SW 1271 (cell line): ENCODE data around the gene AKT1.
"Not testable (repeated sequence)": the region's sequence is repeated elsewhere in the genome, so short reads cannot be mapped to it uniquely, and the experiment has no call there.

Source experiments
- DNase-seq, 2 experiments: peaks; one replicate each; lab custom pipeline; 2025; lab: John Stamatoyannopoulos, UW

AKT1 gene

DNA sequence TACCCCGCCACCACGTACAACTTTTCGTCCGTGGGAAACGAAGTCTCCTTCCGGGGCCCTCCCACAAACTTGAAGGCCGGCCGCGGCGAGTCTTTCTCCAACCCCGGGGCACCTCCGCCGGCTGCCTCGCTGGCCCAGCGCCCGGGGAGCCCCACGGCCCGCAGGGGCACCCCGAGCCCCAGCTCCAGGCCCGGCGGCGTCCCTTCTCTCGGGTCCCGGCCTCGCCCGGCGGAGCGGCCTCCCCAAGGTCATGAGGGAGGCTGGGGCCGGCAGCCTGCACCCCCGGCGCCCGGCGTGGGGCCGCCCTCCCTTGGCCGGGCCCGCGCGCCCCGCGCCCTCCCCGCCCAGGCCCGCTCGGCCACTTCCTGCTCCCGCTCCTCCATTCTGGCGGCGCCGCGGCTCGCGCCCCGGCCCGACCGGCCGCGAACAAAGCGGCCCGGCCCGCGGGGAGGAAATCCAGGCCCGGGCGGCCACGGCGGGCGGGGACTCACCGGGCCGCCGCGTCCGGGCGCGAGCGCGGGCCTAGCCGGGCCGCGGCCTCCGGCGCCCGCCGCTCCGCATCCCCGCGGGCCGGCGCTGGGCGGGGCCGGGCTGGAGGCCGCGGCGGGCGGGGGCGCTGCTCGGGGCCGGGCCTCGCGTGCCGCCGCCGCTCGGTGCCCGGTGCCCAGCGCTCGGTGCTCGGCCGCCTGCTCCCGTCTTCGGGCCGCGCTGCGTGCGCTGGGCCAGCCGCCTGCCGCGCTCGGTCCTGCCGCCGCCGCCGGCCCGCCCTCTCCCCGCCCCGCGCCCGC, at the start of gene AKT1:
Gene AKT1 (minus strand): TSS at position 756 of the 788 bp plus-strand sequence. CDS start 3,105 bp downstream, outside the sequence.
- no peak for DNase-seq

DNA sequence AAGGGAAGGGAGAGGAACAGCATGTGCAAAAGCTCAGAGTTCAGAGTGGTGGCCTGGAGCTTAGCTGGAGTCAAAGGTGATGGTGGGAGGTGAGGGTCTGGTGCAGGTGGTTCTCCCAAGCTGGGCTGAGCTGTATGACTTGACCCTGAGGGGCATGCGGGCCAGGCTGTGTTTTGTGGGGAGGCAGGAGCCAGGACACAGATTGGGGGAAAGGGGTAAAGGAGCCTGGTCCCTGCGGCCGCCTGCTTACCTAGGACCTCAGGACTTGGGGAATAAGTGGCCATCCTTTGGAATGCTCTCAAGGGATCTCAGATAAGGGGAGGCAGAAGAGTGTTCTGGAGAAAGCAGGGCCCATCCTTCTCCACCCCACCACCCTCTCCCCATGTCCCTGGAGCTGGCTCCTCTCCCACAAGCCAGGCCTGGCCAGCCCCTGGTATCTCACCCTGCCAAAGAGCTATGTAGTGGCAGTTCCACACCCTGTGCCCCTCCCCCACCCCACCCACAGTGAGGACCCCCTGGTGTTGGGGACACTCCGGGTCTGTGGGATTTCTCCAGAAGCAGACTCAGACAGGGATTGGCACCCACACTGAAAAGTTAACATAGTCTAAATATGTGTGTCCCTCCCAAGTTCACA, 49.6 kb upstream of the AKT1 start:
- no peak for DNase-seq

- DNase-seq: no peak
Measured at GRCh38 chr14:104844306-104845032, 48.9 kb upstream of the AKT1 start.

- no peak for DNase-seq
Measured at GRCh38 chr14:104843442-104844305, 48.1 kb upstream of the AKT1 start.

DNA sequence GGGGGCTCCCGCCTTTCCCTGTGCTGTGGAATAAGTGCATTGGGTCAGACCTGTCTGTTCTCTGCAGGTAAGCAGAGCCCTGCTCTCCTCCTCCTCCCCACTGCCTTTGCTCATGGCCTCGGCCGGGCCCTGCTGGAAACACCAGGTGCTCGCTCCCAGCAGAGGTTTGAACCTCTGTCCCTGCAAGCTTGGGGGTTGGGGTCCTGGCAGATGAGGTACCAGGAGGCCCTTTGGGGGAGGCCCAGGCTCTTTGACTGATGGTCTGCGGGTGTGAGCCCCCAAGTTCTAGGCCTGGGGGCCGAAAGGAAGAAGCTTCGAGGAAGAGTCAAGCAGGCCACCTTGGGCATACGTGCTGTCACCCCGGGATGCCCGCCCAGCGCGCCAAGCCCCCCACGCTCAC, 47.5 kb upstream of the AKT1 start:
- DNase-seq: no peak

DNA sequence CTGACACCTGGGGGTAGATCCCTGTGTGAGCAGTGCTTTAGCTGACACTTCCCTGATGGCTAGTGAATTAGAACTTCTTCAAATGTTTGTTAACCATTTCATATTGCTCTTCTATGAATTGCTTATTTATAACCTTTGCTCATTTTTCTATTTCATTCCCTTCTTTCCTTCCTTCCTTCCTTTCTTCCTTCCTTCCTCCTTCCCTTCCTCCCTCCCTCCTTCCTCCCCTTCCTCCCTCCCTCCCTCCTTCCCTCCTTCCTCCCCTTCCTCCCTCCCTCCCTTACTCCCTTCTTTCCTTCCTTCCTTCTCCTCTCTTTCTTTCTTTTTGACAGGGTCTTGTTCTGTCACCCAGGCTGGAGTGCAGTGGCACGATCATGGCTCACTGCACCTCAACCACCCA, 46.2 kb upstream of the AKT1 start:
- no peak for DNase-seq

GRCh38 chr14:104836171-104836935, 40.8 kb upstream of the AKT1 start:
- DNase-seq: not testable (repeated sequence)

DNA sequence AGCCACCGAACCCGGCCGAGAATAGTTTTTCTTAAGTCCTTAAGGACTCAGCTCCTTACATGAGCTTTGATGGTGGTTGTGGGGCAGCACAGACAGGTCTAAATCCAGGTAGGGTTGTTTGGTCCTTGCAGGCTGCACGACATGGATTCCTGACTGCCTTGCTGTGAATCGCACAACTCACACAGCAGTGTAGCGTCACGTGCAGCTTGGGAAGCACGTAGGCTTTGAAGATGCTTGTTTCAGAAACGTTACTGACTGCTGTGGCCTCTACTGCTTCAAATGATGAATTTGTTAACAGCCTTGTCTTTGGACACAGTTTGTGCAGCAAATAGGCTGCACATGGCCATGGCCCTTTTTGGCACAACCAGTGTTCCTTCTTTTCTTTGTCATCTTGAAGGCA, 35.2 kb upstream of the AKT1 start:
- no peak for DNase-seq

DNA sequence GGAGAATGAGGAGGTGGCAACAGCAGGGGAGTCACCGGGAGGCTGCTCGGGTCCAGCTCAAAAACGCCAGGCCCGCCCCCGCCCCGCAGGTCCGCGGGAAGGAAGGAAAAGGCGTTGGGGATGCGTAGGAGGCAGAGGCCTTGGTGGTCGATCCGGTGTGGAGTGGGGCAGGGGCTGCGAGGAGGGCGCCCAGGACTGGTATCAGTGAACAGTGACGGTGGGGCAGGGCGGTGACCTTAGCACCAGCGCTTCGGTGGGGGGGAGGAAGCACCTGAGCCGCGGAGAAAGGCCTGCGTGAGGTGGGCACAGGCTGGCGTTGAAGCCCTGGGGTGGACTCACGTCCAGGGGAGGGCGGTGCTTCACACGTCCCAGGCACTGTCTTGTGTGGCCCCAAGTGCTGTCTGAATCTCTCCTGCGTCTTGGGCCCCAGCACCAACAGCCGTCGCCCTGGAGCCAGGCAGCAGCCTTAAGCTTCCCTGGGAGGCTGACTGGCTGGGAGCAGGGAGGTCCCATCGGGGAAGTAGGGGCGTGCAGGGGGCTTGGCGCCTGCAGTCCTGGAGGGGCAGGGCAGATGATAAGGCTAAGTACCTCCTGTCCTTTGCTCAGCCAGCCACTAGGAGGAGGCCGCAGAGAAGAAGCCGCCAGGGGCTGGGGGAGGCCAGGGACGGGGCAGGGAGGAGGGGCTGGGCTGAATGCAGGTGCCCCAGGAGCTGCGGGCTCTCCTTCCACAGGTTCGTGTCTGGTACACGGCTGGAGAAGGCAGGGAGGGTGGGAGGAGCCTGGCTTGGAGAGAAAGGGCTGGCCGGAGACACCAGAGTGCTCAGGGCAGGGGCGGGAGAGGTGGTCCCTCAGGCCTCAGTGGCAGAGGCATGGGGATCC, 31.9 kb upstream of the AKT1 start:
- peak in 1 of 2 experiments; percentile 27 for DNase-seq

DNA sequence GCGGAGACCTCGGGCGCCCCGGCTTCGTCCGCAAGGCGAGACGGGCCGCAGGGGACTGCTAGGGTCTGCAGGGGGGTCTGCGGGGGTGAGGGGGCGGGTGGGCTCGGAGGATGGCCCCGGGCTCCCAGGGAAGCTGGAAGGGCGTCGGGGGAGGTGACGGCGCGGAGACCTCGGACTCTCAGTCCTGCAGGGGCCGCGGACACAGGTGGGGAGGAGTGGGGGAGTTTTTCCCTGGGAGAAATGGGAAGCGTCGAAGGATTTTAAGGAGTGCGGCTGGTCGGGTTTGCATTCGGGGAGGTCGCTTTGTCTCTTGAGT, 31.3 kb upstream of the AKT1 start:
- no peak for DNase-seq

DNA sequence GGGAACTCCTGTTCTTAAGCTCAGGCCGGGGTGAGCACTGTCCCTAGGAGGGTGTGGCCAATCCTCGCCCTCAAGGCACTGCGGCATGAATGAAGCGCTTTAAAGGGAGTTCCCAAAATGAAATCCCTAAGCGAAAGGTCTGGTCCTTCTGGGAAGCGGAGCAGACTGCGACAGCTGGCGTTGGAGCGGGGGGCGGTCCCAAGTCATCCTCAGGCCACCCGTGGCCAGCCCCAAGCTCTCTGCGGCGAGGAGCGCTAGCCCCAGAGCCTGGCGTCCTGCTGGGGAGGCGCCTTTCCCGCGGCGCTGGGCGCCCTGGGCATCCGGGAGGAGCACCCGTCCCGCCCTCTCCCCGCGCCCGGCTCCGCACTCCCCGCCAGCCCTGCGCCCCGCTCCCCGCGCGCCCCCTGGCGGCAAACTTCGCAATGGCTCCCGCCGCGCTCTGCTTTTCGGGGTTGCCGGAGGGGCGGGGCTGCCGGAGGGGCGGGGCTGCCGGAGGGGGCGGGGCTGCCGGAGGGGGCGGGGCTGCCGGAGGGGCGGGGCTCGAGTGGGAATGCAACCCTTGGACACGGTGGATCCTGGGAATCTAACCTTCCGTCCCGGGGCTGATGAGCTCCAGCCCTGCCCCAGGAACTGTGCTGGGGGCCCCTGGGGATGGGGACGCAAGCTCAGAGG, 30.8 kb upstream of the AKT1 start:
- DNase-seq: peak; percentile 61 to 80

DNA sequence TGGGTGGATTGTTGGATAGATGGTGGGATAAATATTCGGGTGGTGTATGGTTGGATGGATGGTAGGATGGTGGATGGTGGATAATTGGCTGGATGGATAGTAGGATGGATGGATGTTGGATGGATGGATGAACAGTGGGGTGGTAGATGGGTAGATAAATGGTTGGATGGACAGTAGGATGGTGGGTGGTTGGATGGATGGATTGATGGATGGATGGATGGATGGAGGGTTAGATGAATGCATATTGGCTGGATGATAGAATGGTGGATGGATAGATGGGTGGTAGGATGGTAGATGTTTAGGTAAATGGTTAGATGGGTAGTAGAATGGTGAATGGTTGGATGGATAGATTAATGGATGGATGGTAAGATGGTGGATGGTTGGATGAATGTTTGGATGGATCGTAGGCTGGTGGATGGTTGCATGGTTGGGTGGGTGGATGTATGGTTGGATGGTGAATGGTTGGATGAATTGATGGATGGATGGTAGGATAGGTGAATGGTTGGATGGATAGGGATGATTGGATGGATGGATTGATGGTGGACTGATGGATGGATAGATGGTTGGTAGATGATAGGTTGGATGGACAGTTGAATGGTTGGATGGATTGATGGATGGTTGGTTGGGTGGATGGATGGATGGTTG, 28.9 kb upstream of the AKT1 start:
- DNase-seq: no peak

GRCh38 chr14:104822821-104823615, 27.5 kb upstream of the AKT1 start:
- DNase-seq: no peak

GRCh38 chr14:104821971-104822608, 26.5 kb upstream of the AKT1 start:
- no peak for DNase-seq

- no peak for DNase-seq
Measured at GRCh38 chr14:104821229-104821945, 25.8 kb upstream of the AKT1 start.

DNA sequence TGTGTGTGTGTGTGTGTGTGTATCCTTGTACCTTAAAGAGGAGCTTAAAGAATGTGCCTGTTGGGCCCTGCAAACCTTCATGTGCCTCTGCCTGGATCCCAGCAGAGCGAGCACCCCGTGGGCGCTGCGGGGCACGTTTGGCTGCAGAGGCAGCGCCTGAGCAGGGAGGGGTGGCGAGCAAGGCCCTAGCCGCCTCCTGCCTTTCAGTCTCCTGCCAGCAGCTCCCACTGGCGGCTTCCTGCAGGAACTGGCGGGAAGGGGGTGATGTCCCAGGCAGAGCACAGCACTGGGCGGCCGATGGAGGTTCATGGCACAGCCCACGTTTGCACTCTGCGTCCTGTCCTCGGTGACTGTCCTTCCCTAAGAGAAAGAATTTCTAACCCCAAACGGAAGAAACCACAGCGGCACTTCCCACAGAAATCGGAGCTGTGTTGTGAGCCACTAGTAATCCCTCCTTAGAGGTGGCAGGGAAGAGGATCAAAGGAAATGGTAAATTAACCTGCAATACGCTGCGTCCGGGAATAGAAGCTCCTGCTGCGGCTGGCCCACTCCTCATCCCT, 25.2 kb upstream of the AKT1 start:
- DNase-seq: peak in 1 of 2 experiments; percentile 39

DNA sequence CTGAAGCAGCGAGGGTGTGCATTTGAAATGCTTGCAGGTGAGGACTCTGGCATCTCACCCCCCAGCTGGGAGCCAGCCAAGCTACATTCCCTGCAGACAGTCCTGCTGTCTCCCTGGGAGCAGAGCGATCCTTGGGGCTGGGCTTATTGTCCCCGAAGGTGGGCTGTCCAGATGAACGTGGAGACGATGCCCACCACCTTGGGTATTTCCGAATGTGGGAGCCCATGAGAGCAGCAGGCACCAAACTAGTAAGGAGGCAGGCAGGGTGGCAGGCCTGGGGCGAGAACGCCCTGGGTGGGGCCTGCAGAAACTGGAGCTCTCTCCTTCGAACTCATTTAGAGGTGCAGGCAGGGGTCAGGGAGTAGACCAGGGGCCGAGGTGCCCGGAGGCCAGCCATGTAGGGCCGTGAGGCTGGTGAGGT, 23.8 kb upstream of the AKT1 start:
- DNase-seq: no peak
